Stimulated activated CD4-positive, alpha-beta T cell treated with anti-CD3 and anti-CD28 coated beads, Interleukin-12 subunit alpha, Interleukin-12 subunit beta, amount 100 ng/mL, for 4 hours (primary cell): ENCODE results near the gene FOLH1.
"Not testable (repeated sequence)": the region's sequence is repeated elsewhere in the genome, so short reads cannot be mapped to it uniquely, and the experiment has no call there.

Experiments used
- DNase-seq: peaks from one replicate; pipeline ENCODE4 v3.0.0-alpha.2; 2020

FOLH1 gene

DNA sequence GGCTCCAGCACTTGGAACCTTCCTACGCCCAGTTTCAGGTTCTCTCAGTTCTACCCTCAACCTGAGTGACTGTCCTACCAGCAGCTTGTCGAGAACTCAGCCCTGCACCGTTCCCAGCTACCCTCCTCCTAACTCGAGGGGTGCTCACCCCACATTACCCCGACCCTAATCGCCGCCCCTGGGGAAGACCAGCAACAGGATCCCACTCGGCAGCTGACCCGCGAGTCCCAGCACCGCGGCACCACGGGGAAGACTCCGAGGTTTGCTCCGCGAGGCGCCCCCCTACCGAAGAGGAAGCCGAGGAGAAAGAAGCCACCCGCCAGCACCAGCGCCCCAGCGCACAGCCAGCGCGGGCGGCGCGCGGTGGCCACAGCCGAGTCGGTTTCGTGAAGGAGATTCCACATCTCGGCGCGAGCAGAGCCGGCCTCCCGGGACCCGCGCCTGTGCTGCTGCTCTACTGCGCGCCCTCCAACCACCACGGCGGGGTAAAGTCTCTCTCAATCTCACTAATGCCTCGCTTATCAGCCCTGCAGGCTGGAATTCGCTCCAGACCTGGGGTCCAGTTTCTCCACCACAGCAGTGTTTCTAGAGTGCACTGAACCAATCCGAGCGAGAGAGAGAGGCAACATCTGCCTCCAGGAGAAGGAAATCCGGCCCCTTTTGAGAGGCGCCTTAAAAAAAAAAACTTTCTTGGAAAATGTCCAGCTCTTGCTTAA lies at the start of gene FOLH1:
TSS of gene FOLH1 (minus strand) at position 597 of the 716 bp plus-strand sequence. CDS start at position 404, 193 bp downstream.
- no peak for DNase-seq

DNA sequence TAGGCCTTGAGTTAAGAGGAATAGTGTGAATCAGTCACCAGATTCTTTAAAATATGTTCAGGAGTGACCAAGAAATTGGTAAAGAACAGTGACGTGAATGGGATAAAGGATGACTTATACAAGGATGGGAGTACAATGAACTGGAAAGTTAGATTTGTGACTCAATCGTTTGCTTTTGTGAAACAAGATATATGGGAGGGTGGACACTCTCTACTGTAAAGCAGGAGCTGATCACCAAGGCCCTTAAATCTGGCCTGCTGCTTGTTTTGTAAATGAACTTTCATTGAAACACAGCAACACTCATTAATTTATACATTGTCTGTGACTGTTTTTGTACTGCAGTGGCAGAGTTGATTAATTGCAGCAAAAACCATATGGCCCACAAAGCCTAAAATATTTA lies 46.7 kb upstream of the FOLH1 start:
- not testable (repeated sequence) for DNase-seq

GRCh38 chr11:49251212-49251611 lies 42.8 kb upstream of the FOLH1 start:
- DNase-seq = not testable (repeated sequence)

DNA sequence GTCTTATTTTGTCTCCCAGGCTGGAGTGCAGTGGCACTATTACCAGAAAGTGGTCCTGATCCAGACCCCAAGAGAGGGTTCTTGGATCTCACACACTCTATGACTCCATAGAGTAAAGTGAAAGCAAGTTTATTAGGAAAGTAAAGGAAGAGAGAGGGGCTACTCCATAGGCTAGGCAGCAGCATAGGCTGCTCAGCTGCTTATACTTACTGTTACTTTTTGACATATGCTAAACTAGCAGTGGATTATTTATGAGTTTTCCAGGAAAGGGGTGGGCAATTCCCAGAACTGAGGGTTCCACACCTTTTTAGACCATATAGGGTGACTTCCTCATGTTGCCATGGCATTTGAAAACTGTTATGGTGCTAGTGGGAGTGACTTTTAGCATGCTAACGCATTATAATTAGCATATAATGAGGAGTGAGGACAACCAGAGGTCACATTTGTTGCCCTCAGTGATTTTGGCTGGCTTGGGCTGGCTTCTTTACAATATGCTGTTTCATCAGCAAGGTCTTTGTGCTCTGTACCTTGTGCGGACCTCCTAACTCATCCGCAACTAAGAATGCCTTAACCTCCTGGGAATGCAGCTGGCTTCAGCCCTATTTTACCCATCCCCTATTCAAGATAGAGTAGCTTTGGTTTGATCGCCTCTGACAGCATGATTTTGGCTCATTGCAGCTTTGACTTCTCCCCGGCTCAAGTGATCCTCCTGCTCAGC lies 42.2 kb upstream of the FOLH1 start:
- DNase-seq = not testable (repeated sequence)

DNA sequence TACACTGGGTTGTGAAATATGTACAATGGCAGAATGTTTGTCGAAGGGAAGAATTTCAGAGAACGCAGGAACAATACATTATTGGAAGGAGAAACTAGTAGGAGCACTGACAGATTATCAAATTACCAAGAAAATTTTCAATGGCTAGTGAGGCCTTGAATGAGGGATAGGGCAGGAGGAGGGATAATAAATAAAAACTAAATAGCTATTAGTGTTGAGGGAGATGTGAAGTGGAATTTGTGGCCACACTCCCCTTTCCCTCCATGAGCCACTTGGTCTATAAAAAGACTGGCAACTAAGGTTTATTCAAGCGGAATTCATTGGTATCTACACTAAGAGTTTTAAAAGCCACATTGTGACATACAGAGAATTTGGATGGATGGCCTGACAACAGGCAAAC lies 41.0 kb upstream of the FOLH1 start:
- DNase-seq = not testable (repeated sequence)

DNA sequence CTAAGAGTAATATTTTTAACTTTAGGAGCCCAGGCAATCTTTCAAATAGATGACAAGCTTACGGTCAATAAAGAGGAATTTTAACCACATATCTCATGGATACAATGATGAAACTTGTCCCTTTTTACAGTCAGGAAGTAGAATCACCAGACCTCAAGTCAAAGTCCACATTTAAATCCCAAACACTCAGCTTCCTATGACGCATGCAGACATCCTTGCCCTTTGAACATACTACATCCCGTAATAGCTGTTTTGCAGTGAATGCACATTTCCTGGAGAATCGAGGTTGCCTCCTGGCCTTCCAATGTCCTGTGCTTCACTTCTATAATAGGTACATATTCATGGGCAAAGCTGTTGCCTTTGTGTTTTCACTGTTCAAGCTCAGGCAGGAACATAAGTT lies 25.3 kb upstream of the FOLH1 start:
- DNase-seq = not testable (repeated sequence)

GRCh38 chr11:49233019-49233418 lies 24.6 kb upstream of the FOLH1 start:
- not testable (repeated sequence) for DNase-seq

- not testable (repeated sequence) for DNase-seq
Measured at GRCh38 chr11:49231725-49232124, 23.3 kb upstream of the FOLH1 start.

DNA sequence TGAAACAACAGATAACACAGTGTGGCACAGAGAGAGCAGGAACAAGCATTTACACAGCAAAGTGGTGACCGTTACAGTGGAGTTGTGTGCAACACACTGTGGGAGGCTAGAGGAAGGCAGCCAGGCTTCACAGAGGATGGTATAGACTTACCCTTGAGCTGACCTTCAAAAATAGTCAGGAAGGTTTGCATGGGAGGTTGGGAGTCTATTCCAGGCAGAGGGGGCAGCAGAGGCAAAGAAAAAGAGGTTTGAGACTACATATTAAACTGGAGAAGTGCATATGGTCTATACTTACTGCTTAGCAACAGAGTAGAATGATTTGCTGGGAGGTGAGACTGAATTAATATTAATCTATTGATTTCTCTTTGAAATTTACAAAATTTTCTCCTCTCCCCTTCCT lies 22.1 kb upstream of the FOLH1 start:
- DNase-seq = not testable (repeated sequence)

GRCh38 chr11:49230001-49230400 lies 21.6 kb upstream of the FOLH1 start:
- not testable (repeated sequence) for DNase-seq

DNA sequence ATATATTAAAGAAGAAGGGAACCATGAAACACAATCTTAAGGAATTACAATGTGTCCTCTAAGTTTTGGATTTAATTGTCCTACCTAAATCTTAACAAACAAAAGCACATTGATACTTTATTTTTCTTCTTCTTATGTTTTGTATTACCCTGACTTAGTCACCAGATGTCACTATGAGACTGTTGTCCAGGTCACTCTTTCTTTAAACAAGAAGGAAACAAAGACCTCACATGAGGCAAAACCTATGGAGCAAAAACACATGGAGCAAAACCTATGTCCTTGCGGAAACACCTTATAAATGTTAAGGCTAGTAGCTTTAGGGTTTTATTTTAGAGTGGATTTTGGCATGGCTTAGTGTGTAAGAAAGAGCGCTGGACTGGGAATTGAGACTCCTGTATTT lies 20.7 kb upstream of the FOLH1 start:
- not testable (repeated sequence) for DNase-seq

GRCh38 chr11:49225255-49225785 lies 16.9 kb upstream of the FOLH1 start:
- not testable (repeated sequence) for DNase-seq

GRCh38 chr11:49221112-49221511 lies 12.7 kb upstream of the FOLH1 start:
- DNase-seq = no peak

- no peak for DNase-seq
Measured at GRCh38 chr11:49213026-49213560, 4.7 kb upstream of the FOLH1 start.

DNA sequence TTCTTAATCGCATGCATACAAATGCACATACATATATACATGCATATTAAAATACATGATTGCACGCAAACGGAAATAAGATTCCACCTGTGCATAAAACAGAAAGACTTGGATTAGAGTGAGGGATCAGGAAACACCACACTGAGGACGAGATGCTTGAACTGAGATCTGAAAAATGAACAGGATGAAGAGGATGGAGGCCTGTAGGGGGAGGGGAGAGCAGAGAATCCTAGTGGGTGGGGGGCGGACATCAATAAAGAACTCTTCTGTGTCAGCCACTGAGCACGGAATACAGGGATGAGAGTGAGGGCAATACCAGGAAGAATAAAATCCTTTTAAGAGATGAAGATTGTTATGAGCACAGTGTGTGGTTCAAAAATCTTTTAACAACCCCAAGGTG lies 1.4 kb downstream of the FOLH1 start:
- DNase-seq = not testable (repeated sequence)

DNA sequence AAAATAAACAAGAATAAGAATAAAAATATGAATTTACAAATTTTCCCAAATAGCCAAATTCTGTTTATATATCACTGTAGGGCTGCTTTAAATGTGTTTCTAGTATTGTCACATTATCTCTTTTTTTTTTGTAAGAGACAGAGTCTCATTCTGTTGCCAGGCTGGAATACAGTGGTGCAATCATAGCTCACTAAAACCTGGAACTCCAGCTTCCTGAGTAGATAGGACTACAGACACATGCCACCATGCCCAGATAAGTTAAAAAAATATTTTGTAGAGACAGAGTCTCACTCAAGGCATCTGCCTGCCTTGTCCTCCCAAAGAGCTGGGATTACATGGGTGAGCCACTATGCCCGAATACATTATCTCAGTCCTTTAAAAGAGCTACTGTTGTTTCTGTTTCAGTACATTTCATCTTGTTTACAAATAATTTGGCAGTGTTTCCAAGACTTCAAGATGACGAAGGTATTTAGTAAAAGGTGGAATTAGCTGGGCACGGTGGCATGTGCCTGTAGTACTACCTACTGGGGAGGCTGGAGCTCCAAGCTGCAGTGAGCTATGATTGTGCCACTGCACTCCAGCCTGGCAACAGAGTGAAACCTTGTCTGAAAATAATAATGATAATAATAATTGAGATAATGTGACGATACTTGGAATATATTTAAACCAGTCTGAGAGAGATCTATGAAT lies 6.0 kb downstream of the FOLH1 start:
- no peak for DNase-seq

- not testable (repeated sequence) for DNase-seq
Measured at GRCh38 chr11:49196775-49197174, 11.6 kb downstream of the FOLH1 start.

DNA sequence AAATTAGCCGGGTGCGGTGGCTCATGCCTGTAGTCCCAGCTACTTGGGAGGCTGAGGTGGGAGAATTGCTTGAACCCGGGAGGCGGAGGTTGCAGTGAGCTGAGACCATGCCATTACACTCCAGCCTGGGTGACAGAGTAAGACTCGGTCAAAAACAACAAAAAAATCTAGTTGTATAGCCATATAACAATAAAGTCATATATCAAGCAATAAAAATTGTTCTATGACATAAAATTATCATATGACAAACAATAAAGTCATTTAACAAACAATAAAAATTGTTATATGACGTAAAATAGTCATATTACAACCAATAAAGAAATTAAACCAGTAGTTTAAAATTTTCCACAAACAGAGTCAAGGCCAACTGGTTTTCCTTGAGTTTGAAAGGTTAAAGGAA lies 12.4 kb downstream of the FOLH1 start:
- DNase-seq = not testable (repeated sequence)

DNA sequence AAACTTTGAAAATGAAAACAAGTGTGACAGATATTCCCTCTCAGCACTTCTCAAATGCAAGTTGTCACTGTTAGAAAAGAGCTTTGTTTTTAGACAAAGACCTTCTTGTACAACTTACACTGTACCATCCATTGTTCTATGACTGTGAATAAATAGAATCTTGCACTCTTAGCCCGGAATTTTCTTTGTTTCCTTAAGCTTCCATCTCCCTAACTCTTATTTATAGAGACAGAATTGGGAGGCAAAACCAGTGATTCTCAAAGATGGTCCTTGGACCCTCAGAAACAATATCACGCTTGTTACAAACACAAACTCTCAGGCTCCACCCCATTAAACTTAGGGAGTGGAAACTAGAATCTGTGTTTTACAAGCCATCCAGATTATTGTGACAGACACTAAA lies 18.1 kb downstream of the FOLH1 start:
- not testable (repeated sequence) for DNase-seq

DNA sequence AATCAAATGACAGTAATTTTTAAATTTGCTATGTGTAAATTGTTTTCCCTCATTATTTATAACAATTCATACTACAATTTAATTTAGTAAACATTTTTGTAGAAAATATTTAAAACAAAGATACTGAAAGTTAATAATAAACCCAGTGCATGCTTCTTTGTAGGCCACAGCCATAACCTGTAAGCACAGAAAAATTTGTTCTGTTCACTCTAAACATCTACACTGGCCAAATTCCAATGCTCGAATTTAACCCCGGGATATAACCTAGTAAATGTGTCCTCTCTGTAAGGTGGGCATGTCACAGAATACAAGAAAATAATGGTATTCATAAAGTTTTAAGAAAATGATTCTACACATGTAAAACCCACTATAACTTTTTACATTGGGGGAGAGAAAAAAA lies 22.2 kb downstream of the FOLH1 start:
- DNase-seq = not testable (repeated sequence)

DNA sequence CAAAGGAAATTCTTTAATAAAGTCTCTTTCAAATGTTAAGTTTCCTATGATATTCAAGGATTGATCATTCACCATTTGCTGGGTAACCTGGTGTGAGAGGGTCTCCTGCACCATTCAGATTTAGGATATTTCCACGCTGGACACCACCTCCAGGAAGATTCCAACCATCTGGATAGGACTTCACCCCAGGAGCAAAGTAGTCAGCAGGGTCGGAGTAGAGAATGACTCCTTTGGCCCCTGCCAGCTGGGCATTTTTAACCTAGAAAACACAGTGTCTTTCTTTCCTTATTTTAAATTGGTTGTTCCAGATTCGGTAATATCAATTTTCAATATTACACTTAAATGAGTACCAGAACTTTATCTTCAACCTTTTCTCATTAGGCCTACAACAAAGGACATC lies 22.8 kb downstream of the FOLH1 start:
- DNase-seq = not testable (repeated sequence)

DNA sequence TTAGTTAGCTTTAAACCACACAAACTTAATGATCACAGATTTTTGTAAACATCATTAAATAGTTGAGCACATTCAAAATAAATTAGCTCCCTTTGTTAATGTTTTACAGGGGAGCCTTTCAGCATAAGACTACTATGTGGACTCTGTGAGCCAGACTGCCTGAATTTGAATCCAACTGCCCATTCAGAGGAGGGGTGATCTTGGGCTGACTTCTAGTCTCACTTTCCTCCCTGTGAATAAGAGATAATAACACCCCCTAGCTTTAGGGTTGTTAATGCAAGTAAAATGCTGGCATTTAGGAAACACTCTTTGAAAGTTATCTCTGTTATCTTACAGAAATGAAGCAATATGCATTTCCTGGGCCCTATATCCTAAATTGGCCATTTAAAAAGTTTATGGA lies 23.6 kb downstream of the FOLH1 start:
- DNase-seq = not testable (repeated sequence)

DNA sequence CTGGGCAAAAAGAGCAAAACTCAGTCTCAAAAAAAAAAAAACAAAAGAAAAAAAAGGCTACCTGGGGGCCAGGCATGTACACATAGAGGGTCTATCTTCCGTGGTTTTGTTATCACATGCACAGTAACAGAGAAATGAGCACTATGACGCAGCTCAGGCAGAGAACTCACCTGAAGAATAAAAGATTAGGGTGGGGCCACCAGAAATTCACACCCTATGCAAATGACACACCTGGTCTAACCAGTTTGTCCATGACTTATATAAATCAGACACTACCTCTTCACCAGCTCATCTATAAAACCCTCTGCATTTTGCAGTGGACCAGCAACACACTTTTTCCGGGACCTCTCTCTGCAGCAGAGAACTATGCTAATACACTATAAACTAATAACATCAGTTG lies 30.5 kb downstream of the FOLH1 start:
- DNase-seq = not testable (repeated sequence)
